Suprapubic skin (tissue), 4 donors: ENCODE results near the gene CAPRIN1. TPM values are rescaled to one million over a fixed set of nuclear protein-coding genes. Genes with fewer than 3 reads are reported as not detected.
A peak's percentile ranks its signal among the peaks of the same experiment; 100 is the strongest.

ENCODE experiments used
- DNase-seq, 2 donors: peaks; one replicate each; pipeline ENCODE4 v3.0.0-alpha.2; 2019; ENCODE audit warnings: low spot score in 2 of 2
- H3K27ac ChIP-seq: fragments of 200-600 bp; sonication (generic); one replicate; pipeline ENCODE4 v1.5.1; 2019
- H3K27me3 ChIP-seq: fragments of 200-600 bp; sonication (generic); one replicate; pipeline ENCODE4 v1.5.1; 2019
- H3K36me3 ChIP-seq: fragments of 200-600 bp; sonication (generic); one replicate; pipeline ENCODE4 v1.5.1; 2019
- H3K4me1 ChIP-seq: fragments of 200-600 bp; sonication (generic); one replicate; pipeline ENCODE4 v1.5.1; 2019
- H3K4me3 ChIP-seq: fragments of 200-600 bp; sonication (generic); one replicate; pipeline ENCODE4 v1.5.1; 2019; ENCODE audit warnings: mild to moderate bottlenecking
- H3K9me3 ChIP-seq: fragments of 200-600 bp; sonication (generic); one replicate; pipeline ENCODE4 v1.5.1; 2019
- EP300 ChIP-seq: sonication (generic); formaldehyde crosslinking; IDR thresholded peaks from one replicate; pipeline ENCODE4 v1.6.1; 2017; ENCODE audit warnings: antibody characterized with exemption
- POLR2A ChIP-seq, 2 donors: fragments of 450-650 bp; IDR thresholded peaks; one replicate each; pipeline ENCODE4 v1.6.1; 2017; ENCODE audit warnings: antibody characterized with exemption in 2 of 2, mild to moderate bottlenecking in 2 of 2, moderate library complexity in 2 of 2
- POLR2AphosphoS5 ChIP-seq, 3 donors: sonication (generic); formaldehyde crosslinking; IDR thresholded peaks; one replicate each; pipeline ENCODE4 v1.6.1; 2017; ENCODE audit warnings: antibody characterized with exemption in 3 of 3
- WGBS: methylation state at CpG from one replicate; pipeline ENCODE4 v1.1.5; 2018; 5-methylcytosine and 5-hydroxymethylcytosine counted together
- total RNA-seq, 4 donors: library from RNA; depleted of rRNA; stranded (reverse); fragments of >200 nt; gene quantifications; one replicate each; pipeline ENCODE4 v1.1.0, GENCODE V29; 2016
- TF ChIP-seq, protein P1 (sequence below), 2 donors: fragments of 200-600 bp in 1 of 2; fragments of 450-650 bp in 1 of 2; sonication (generic) in 1 of 2; IDR thresholded peaks; one replicate each; pipeline ENCODE4 v1.5.1; 2016 to 2019; ENCODE audit warnings: antibody characterized with exemption in 2 of 2, mild to moderate bottlenecking in 1 of 2, moderate library complexity in 1 of 2

CAPRIN1 gene, protein sequence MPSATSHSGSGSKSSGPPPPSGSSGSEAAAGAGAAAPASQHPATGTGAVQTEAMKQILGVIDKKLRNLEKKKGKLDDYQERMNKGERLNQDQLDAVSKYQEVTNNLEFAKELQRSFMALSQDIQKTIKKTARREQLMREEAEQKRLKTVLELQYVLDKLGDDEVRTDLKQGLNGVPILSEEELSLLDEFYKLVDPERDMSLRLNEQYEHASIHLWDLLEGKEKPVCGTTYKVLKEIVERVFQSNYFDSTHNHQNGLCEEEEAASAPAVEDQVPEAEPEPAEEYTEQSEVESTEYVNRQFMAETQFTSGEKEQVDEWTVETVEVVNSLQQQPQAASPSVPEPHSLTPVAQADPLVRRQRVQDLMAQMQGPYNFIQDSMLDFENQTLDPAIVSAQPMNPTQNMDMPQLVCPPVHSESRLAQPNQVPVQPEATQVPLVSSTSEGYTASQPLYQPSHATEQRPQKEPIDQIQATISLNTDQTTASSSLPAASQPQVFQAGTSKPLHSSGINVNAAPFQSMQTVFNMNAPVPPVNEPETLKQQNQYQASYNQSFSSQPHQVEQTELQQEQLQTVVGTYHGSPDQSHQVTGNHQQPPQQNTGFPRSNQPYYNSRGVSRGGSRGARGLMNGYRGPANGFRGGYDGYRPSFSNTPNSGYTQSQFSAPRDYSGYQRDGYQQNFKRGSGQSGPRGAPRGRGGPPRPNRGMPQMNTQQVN
- 100 to 1,000 TPM; 109 to 137 (median 117) TPM for total RNA-seq

DNA sequence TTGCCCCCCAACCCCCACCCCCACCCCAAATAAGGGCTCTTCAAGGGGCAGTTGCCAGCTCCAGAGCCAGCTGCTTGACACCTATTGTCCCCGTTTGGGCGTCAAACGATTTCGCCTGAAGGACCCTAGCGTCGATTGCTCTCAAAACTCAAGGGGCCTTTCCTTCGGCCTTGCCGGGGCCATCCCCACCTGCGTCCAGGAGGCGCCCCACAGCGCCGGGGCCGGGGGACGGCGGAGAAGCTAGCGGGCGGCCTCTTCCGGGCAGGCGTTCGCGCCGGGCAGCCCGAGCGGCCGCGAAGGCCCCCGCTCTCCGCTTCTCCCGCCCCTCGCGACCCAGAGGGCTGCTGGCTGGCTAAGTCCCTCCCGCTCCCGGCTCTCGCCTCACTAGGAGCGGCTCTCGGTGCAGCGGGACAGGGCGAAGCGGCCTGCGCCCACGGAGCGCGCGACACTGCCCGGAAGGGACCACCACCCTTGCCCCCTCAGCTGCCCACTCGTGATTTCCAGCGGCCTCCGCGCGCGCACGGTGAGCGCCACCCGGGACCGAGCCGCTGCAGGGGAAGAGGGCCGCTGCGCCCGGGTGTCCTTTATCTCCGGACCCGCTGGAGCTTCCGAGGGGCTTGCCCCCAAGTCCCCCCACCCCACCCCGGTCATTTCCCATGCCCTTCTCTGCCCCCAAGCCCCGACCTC lies at the start of gene CAPRIN1:
CAPRIN1 (plus strand) TSS at position 383 of the 687 bp plus-strand sequence. CDS start 690 bp downstream, outside the sequence.
- H3K27me3 ChIP-seq = no peaks in the 10 kb centered on the region
- peaks cover 3% of the 10 kb centered on the region for H3K36me3 ChIP-seq
- H3K4me3 ChIP-seq = peak within 1 kb of the TSS; percentile 76
- H3K9me3 ChIP-seq = no peaks in the 10 kb centered on the region
- peak within 1 kb of the TSS; percentile 98 for H3K27ac ChIP-seq
- DNase-seq = peak; percentile 90 to 91
- WGBS = 5% methylated on average over 4 of the region's 64 CpGs
- TF ChIP-seq POLR2AphosphoS5 (IDR thresholded peaks at IDR 0.05) (peak in 2 of 3 donors; percentile 76 to 83), POLR2A (IDR thresholded peaks at IDR 0.05) (peak; percentile 50 to 54), EP300 (no peak)
- H3K4me1 ChIP-seq = peaks cover 41% of the 10 kb centered on the region

DNA sequence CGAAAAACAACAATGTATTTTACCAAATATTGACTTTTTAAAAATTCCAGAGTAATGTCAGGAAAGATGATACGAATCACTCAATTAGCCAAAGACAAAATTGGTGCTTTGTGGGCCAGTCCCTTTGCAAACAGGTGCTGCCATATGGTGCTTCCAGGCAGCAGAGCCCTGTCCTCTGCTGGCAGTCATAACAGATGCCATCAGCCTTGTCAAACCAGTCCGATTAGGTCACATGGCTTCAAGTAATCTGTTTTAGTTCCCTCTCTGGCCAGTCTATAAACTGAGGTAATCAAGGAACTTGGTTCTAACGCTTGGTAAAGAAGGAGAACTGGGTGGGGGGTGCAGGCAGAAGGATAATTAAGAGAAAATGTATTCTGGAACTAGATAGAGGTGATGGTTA lies 49.1 kb upstream of the CAPRIN1 start:
- no peak for TF ChIP-seq POLR2AphosphoS5 (IDR thresholded peaks at IDR 0.05)
- no peak for TF ChIP-seq POLR2A (IDR thresholded peaks at IDR 0.05)
- TF ChIP-seq EP300 = no peak
- TF ChIP-seq, protein P1, sequence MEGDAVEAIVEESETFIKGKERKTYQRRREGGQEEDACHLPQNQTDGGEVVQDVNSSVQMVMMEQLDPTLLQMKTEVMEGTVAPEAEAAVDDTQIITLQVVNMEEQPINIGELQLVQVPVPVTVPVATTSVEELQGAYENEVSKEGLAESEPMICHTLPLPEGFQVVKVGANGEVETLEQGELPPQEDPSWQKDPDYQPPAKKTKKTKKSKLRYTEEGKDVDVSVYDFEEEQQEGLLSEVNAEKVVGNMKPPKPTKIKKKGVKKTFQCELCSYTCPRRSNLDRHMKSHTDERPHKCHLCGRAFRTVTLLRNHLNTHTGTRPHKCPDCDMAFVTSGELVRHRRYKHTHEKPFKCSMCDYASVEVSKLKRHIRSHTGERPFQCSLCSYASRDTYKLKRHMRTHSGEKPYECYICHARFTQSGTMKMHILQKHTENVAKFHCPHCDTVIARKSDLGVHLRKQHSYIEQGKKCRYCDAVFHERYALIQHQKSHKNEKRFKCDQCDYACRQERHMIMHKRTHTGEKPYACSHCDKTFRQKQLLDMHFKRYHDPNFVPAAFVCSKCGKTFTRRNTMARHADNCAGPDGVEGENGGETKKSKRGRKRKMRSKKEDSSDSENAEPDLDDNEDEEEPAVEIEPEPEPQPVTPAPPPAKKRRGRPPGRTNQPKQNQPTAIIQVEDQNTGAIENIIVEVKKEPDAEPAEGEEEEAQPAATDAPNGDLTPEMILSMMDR (IDR thresholded peaks at IDR 0.05) = no peak
- H3K9me3 ChIP-seq = no peaks in the 10 kb centered on the region
- H3K4me3 ChIP-seq = no peak overlapping the region
- no peaks in the 10 kb centered on the region for H3K27me3 ChIP-seq
- DNase-seq = no peak
- 53% methylated on average over 4 of the region's 4 CpGs for WGBS
- no peak overlapping the region for H3K27ac ChIP-seq
- H3K36me3 ChIP-seq = no peaks in the 10 kb centered on the region
- peaks cover 6% of the 10 kb centered on the region for H3K4me1 ChIP-seq

DNA sequence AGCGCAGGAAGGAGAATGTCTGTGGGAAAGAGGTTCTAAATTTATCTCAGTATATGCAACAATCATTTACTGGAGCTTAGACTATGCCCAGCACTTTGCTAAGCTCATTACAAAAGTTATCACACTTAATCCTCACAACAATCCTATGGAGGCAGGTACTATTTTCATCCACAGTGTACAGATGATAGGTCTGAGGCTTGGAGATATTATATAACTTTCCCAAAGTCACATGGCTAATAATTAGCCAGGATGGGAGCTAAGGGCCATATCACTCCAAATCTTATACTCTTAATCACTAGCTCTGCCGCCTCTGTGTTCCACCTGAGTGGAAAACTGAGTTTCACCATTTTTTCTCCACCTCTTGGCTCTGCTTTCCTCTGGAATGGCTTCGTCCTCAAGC lies 47.3 kb upstream of the CAPRIN1 start:
- TF ChIP-seq EP300 = no peak
- no peak for TF ChIP-seq POLR2A (IDR thresholded peaks at IDR 0.05)
- TF ChIP-seq, protein P1 (IDR thresholded peaks at IDR 0.05) = no peak
- no peak for TF ChIP-seq POLR2AphosphoS5 (IDR thresholded peaks at IDR 0.05)
- H3K27ac ChIP-seq = no peak overlapping the region
- no peaks in the 10 kb centered on the region for H3K36me3 ChIP-seq
- H3K9me3 ChIP-seq = no peaks in the 10 kb centered on the region
- H3K4me3 ChIP-seq = no peak overlapping the region
- 88% methylated on average over 3 of the region's 3 CpGs for WGBS
- no peaks in the 10 kb centered on the region for H3K27me3 ChIP-seq
- no peaks in the 10 kb centered on the region for H3K4me1 ChIP-seq
- DNase-seq = no peak

DNA sequence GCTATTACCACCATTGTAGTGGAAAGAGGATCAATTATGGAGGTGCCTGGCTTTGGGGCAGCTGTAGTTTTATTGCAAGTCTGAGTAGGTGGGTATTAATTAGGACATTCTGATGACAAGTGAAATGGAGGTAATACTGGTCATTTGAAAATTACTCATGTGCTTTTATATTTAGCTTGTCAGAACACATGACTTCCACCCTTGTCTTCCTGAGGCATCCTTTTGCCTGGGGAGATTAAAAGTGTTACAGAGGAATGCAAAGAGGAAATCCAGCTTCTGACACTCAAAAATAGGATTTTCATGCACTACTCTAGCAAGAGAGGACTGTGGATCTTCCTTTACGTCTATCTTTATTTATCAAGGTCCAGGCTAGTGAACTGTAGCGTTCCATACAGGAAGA lies 44.7 kb upstream of the CAPRIN1 start:
- no peak overlapping the region for H3K27ac ChIP-seq
- H3K4me1 ChIP-seq = no peaks in the 10 kb centered on the region
- no peaks in the 10 kb centered on the region for H3K36me3 ChIP-seq
- WGBS = 63% methylated on average over 2 of the region's 2 CpGs
- no peak for DNase-seq
- TF ChIP-seq POLR2AphosphoS5 (IDR thresholded peaks at IDR 0.05) (no peak), EP300 (no peak), POLR2A (IDR thresholded peaks at IDR 0.05) (no peak)
- TF ChIP-seq, protein P1 (IDR thresholded peaks at IDR 0.05) = no peak
- no peaks in the 10 kb centered on the region for H3K27me3 ChIP-seq
- H3K9me3 ChIP-seq = no peaks in the 10 kb centered on the region
- no peak overlapping the region for H3K4me3 ChIP-seq

DNA sequence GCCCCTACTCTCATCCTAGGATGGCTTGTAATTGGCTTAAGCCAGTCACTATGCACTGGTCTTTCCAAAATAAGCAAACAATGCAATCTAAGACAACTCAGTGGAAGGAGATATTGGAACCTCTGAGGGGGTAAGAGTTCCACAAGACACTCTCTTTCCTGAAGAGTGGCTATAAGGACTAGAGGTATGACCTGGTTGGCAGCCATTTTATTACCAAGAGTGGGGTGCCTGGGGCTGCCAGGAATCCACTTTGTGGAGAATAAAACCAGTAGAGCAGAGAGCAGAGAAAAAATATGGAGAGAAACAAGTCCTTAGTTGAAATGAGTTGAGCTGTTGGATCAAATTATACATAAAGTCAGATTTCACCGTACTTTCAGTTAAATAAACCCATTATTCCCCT lies 38.8 kb upstream of the CAPRIN1 start:
- no peak for TF ChIP-seq POLR2A (IDR thresholded peaks at IDR 0.05)
- no peak for TF ChIP-seq EP300
- TF ChIP-seq, protein P1 (IDR thresholded peaks at IDR 0.05) = no peak
- no peak for DNase-seq
- H3K9me3 ChIP-seq = no peaks in the 10 kb centered on the region
- H3K4me3 ChIP-seq = no peak overlapping the region
- no peaks in the 10 kb centered on the region for H3K27me3 ChIP-seq
- no peaks in the 10 kb centered on the region for H3K36me3 ChIP-seq
- WGBS = 98% methylated on average over 1 of the region's 1 CpG
- no peak overlapping the region for H3K27ac ChIP-seq
- H3K4me1 ChIP-seq = peaks cover 4% of the 10 kb centered on the region
